Panc1 (cell line): Measurements from ENCODE around the gene LRRC71.

Source experiments
- POLR2AphosphoS5 ChIP-seq: IDR thresholded peaks from 2 replicates; pipeline ENCODE4 v1.6.1; 2012; ENCODE audit warnings: mild to moderate bottlenecking, low read depth, low read length, moderate library complexity
- SIN3A ChIP-seq: IDR thresholded peaks from 2 replicates; pipeline ENCODE4 v1.6.1; 2012; ENCODE audit warnings: low read depth, mild to moderate bottlenecking, low read length, moderate library complexity, borderline replicate concordance; ENCODE audit not compliant: insufficient read depth
- TCF7L2 ChIP-seq: IDR thresholded peaks from 2 replicates; pipeline ENCODE4 v1.6.1; 2011; ENCODE audit warnings: mild to moderate bottlenecking, low read depth, low read length, inconsistent platforms
- TF ChIP-seq, protein P1 (sequence below): fragments of 450-650 bp; IDR thresholded peaks from 2 replicates; pipeline ENCODE4 v1.5.1; 2017; ENCODE audit warnings: mild to moderate bottlenecking
- TF ChIP-seq, protein P2 (sequence below), 2 experiments: IDR thresholded peaks; 2 replicates each; pipeline ENCODE4 v1.6.1; 2011 to 2012; ENCODE audit warnings: low read depth in 2 of 2, control low read depth in 1 of 2, low read length in 1 of 2, mild to moderate bottlenecking in 1 of 2, moderate library complexity in 1 of 2; ENCODE audit not compliant: insufficient read depth in 1 of 2

DNA sequence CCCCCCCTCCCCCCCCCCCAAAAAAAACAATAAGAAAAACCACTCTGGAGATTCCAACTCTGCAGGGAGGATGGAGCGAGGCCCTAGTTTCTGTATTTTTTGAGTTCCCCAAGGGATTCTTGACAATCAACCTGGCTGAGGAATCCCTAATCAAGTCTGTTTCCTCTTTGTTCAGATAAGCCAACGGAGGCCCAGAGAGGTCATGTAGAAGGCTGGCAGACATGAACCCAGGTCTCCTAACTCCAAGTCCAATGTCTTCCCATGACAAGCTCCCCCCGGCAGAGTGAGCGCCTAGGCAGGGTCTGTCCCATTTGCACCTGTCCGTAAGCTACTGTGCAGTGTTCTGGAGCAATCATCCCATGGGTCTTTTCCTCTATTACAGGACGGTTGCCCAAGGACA is 39.5 kb downstream of the LRRC71 start:
- TF ChIP-seq, protein P1, sequence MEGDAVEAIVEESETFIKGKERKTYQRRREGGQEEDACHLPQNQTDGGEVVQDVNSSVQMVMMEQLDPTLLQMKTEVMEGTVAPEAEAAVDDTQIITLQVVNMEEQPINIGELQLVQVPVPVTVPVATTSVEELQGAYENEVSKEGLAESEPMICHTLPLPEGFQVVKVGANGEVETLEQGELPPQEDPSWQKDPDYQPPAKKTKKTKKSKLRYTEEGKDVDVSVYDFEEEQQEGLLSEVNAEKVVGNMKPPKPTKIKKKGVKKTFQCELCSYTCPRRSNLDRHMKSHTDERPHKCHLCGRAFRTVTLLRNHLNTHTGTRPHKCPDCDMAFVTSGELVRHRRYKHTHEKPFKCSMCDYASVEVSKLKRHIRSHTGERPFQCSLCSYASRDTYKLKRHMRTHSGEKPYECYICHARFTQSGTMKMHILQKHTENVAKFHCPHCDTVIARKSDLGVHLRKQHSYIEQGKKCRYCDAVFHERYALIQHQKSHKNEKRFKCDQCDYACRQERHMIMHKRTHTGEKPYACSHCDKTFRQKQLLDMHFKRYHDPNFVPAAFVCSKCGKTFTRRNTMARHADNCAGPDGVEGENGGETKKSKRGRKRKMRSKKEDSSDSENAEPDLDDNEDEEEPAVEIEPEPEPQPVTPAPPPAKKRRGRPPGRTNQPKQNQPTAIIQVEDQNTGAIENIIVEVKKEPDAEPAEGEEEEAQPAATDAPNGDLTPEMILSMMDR = no peak
- TF ChIP-seq TCF7L2 (no peak), POLR2AphosphoS5 (no peak), SIN3A (no peak)
- TF ChIP-seq, protein P2, sequence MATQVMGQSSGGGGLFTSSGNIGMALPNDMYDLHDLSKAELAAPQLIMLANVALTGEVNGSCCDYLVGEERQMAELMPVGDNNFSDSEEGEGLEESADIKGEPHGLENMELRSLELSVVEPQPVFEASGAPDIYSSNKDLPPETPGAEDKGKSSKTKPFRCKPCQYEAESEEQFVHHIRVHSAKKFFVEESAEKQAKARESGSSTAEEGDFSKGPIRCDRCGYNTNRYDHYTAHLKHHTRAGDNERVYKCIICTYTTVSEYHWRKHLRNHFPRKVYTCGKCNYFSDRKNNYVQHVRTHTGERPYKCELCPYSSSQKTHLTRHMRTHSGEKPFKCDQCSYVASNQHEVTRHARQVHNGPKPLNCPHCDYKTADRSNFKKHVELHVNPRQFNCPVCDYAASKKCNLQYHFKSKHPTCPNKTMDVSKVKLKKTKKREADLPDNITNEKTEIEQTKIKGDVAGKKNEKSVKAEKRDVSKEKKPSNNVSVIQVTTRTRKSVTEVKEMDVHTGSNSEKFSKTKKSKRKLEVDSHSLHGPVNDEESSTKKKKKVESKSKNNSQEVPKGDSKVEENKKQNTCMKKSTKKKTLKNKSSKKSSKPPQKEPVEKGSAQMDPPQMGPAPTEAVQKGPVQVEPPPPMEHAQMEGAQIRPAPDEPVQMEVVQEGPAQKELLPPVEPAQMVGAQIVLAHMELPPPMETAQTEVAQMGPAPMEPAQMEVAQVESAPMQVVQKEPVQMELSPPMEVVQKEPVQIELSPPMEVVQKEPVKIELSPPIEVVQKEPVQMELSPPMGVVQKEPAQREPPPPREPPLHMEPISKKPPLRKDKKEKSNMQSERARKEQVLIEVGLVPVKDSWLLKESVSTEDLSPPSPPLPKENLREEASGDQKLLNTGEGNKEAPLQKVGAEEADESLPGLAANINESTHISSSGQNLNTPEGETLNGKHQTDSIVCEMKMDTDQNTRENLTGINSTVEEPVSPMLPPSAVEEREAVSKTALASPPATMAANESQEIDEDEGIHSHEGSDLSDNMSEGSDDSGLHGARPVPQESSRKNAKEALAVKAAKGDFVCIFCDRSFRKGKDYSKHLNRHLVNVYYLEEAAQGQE (IDR thresholded peaks at IDR 0.05; ENCODE audit: insufficient read depth in 1 of 2, low read depth in 2 of 2, low read length in 1 of 2) = no peak
